Endodermal cell (in vitro differentiated cells): ENCODE measurements around the gene BAX. TPM values are rescaled to one million over a fixed set of nuclear protein-coding genes. Genes with fewer than 3 reads are reported as not detected.

ENCODE experiments used
- DNase-seq: peaks from one replicate; pipeline ENCODE4 v3.0.0-alpha.2; 2017
- H3K27ac ChIP-seq: 2 replicates; pipeline ENCODE4 v1.5.1; 2013; ENCODE audit warnings: mild to moderate bottlenecking, low read depth, low read length, moderate library complexity
- H3K27me3 ChIP-seq: 2 replicates; pipeline ENCODE4 v1.6.1; 2013; ENCODE audit warnings: mild to moderate bottlenecking, low read length, moderate library complexity; ENCODE audit not compliant: insufficient read depth, control insufficient read depth, poor library complexity, severe bottlenecking
- H3K36me3 ChIP-seq: 2 replicates; pipeline ENCODE4 v1.7.0; 2013; ENCODE audit warnings: mild to moderate bottlenecking, low read length, moderate library complexity; ENCODE audit not compliant: control insufficient read depth, insufficient read depth
- H3K4me1 ChIP-seq: one replicate; pipeline ENCODE4 v1.7.0; 2013; ENCODE audit warnings: low read length; ENCODE audit not compliant: control insufficient read depth, insufficient read depth
- H3K4me3 ChIP-seq: 2 replicates; pipeline ENCODE4 v1.5.1; 2013; ENCODE audit warnings: mild to moderate bottlenecking, low read length, moderate library complexity
- H3K9ac ChIP-seq: 2 replicates; pipeline ENCODE4 v1.6.1; 2013; ENCODE audit warnings: mild to moderate bottlenecking, low read length, moderate library complexity; ENCODE audit not compliant: poor library complexity, severe bottlenecking; ENCODE audit errors: extremely low read depth
- H3K9me3 ChIP-seq: 2 replicates; pipeline ENCODE4 v1.6.1; 2013; ENCODE audit warnings: mild to moderate bottlenecking, low read length, moderate library complexity; ENCODE audit not compliant: control insufficient read depth
- H3K27ac Mint-ChIP-seq: 2 replicates; pipeline ENCODE4 v1.8.0; 2020; ENCODE audit warnings: mixed read lengths
- H3K27me3 Mint-ChIP-seq: 2 replicates; pipeline ENCODE4 v1.8.0; 2021; ENCODE audit warnings: mild to moderate bottlenecking, mixed read lengths; ENCODE audit not compliant: insufficient read depth
- H3K36me3 Mint-ChIP-seq: 2 replicates; pipeline ENCODE4 v1.8.0; 2020; ENCODE audit warnings: low read depth, mixed read lengths
- H3K4me1 Mint-ChIP-seq: 2 replicates; pipeline ENCODE4 v1.8.0; 2020; ENCODE audit warnings: mixed read lengths
- H3K4me3 Mint-ChIP-seq: 2 replicates; pipeline ENCODE4 v1.8.0; 2020; ENCODE audit warnings: mild to moderate bottlenecking, moderate library complexity, mixed read lengths
- H3K9me3 Mint-ChIP-seq: 2 replicates; pipeline ENCODE4 v1.8.0; 2020; ENCODE audit warnings: mild to moderate bottlenecking, mixed read lengths
- CTCF ChIP-seq: fragments of 200-600 bp; sonication (generic); conservative IDR thresholded peaks from 2 replicates; pipeline ENCODE4 v1.5.0; 2021; ENCODE audit warnings: antibody characterized with exemption, mild to moderate bottlenecking
- WGBS, 2 experiments: methylation state at CpG; one replicate each; pipeline versions ENCODE4 v1.1.5 to v1.1.7; 2013; ENCODE audit warnings: missing lambda C conversion rate in 2 of 2, mixed read lengths in 1 of 2; ENCODE audit not compliant: insufficient coverage in 1 of 2, insufficient read length in 1 of 2; 5-methylcytosine and 5-hydroxymethylcytosine counted together
- total RNA-seq, 2 donors: library from RNA; stranded (reverse); fragmentation: NEBNext Ultra II Directional in 1 of 2; extraction: Animal tissue kit (Norgen Biotek cat#: 25700) in 1 of 2; gene quantifications; 2 replicates in 1 of 2; 3 replicates in 1 of 2; pipeline ENCODE4 v1.2.1, GENCODE V29; 2021

BAX gene
- total RNA-seq, 2 donors from 2014 or later, result 172 to 184 TPM

- peak overlapping the region; percentile 83 for H3K9ac ChIP-seq
- H3K4me1 Mint-ChIP-seq, result peaks cover 23% of the 10 kb centered on the region
- H3K4me3 ChIP-seq, result peak overlapping the region; percentile 100
- H3K27me3 ChIP-seq, result no peaks in the 10 kb centered on the region
- peak overlapping the region; percentile 96 for H3K27ac Mint-ChIP-seq
- H3K27me3 Mint-ChIP-seq, result no peaks in the 10 kb centered on the region
- peak overlapping the region; percentile 34 for H3K27ac ChIP-seq
- no peaks in the 10 kb centered on the region for H3K9me3 Mint-ChIP-seq
- H3K4me3 Mint-ChIP-seq, result peak overlapping the region; percentile 97
- WGBS, 2 experiments, result 0 to 1% methylated on average over 7 to 20 of the region's 20 CpGs
- H3K36me3 Mint-ChIP-seq, result peaks cover 30% of the 10 kb centered on the region
- no peak for TF ChIP-seq CTCF
- no peaks in the 10 kb centered on the region for H3K9me3 ChIP-seq
- H3K36me3 ChIP-seq, result peaks cover 9% of the 10 kb centered on the region
- H3K4me1 ChIP-seq, result peaks cover 4% of the 10 kb centered on the region
- DNase-seq, result no peak
Observed at GRCh38 chr19:48992581-48993174, 38.0 kb downstream of the BAX start.

GRCh38 chr19:48993175-48994034 lies 38.7 kb downstream of the BAX start, which contains the start of the genes GYS1 and RUVBL2:
Gene GYS1, minus strand, starts transcription at chr19:48993309. Its CDS starts 197 bp downstream, at chr19:48993112.
Gene RUVBL2, plus strand, starts transcription at chr19:48993887. Its CDS starts 25 bp downstream, at chr19:48993912.
- Histone ChIP-seq H3K27ac (peak within 1 kb of the TSS; percentile 85), H3K36me3 (peaks cover 4% of the 10 kb centered on the region), H3K4me3 (peak within 1 kb of the TSS; percentile 100), H3K9ac (peak within 1 kb of the TSS; percentile 83), H3K4me1 (peaks cover 4% of the 10 kb centered on the region), H3K9me3 (no peaks in the 10 kb centered on the region), H3K27me3 (no peaks in the 10 kb centered on the region)
- no peaks in the 10 kb centered on the region for H3K9me3 Mint-ChIP-seq
- peak; percentile 100 for DNase-seq
- peaks cover 26% of the 10 kb centered on the region for H3K36me3 Mint-ChIP-seq
- TF ChIP-seq CTCF, result peak; percentile 98
- WGBS, 2 experiments, result 0% methylated on average over 8 to 56 of the region's 56 CpGs
- H3K4me3 Mint-ChIP-seq, result peak within 1 kb of the TSS; percentile 97
- no peaks in the 10 kb centered on the region for H3K27me3 Mint-ChIP-seq
- peaks cover 23% of the 10 kb centered on the region for H3K4me1 Mint-ChIP-seq
- peak within 1 kb of the TSS; percentile 99 for H3K27ac Mint-ChIP-seq

- Mint-ChIP-seq H3K27ac (peak overlapping the region; percentile 99), H3K4me3 (peak overlapping the region; percentile 97), H3K9me3 (no peaks in the 10 kb centered on the region), H3K4me1 (peaks cover 23% of the 10 kb centered on the region), H3K36me3 (peaks cover 20% of the 10 kb centered on the region), H3K27me3 (no peaks in the 10 kb centered on the region)
- H3K9me3 ChIP-seq, result no peaks in the 10 kb centered on the region
- H3K36me3 ChIP-seq, result no peaks in the 10 kb centered on the region
- peak overlapping the region; percentile 100 for H3K4me3 ChIP-seq
- no peak overlapping the region for H3K27ac ChIP-seq
- H3K27me3 ChIP-seq, result no peaks in the 10 kb centered on the region
- H3K9ac ChIP-seq, result peak overlapping the region; percentile 80
- H3K4me1 ChIP-seq, result peaks cover 4% of the 10 kb centered on the region
- WGBS, 2 experiments, result 0 to 2% methylated on average over 1 to 13 of the region's 13 CpGs
- no peak for DNase-seq
- TF ChIP-seq CTCF, result no peak
Observed at GRCh38 chr19:48994035-48994386, 39.3 kb downstream of the BAX start.
